Motor neuron (in vitro differentiated cells): ENCODE measurements around the gene LIF. TPM values are rescaled to one million over a fixed set of nuclear protein-coding genes. Genes with fewer than 3 reads are reported as not detected.

Source experiments
- ATAC-seq, 8 experiments: fragments of 200-7000 bp; cut with Tn5 transposase; replicated peaks in 6 of 8; 2 replicates each; pipeline ENCODE4 v1.8.0; 2021; ENCODE audit warnings: mild to moderate bottlenecking in 8 of 8, moderate library complexity in 8 of 8
- H3K27ac ChIP-seq, 2 donors: fragments of 250-450 bp; sonication (Bioruptor Pico); 2 replicates each; pipeline ENCODE4 v1.9.0; 2021; ENCODE audit warnings: antibody characterized with exemption in 2 of 2, mild to moderate bottlenecking in 2 of 2, moderate library complexity in 1 of 2
- H3K4me1 ChIP-seq, 2 donors: fragments of 250-450 bp; sonication (Bioruptor Pico); replicated peaks in 1 of 2; 2 replicates each; pipeline ENCODE4 v1.6.1; 2021; ENCODE audit warnings: antibody characterized with exemption in 2 of 2, mild to moderate bottlenecking in 2 of 2, moderate library complexity in 1 of 2
- H3K4me3 ChIP-seq, 5 donors: fragments of 250-450 bp; sonication (Bioruptor Pico); 2 replicates each; pipeline ENCODE4 v1.9.0; 2021; ENCODE audit warnings: antibody characterized with exemption in 5 of 5, mild to moderate bottlenecking in 5 of 5, moderate library complexity in 4 of 5
- WGBS, 10 experiments: fragments of 450-650 bp; shearing (Covaris generic); methylation state at CpG; one replicate each; pipeline ENCODE4 v1.0.0; 2022; 5-methylcytosine and 5-hydroxymethylcytosine counted together
- in situ Hi-C, 9 experiments: fragments of 400-800 bp; cut with MboI; loops; one replicate each; pipeline ENCODE4 v1.15.0; 2021; ENCODE audit warnings: low sequenced_read_pairs in 9 of 9, low pct_unique_long_range_greater_than_20kb in 2 of 9; ENCODE audit not compliant: unreplicated experiment in 9 of 9
- total RNA-seq, 8 experiments: library from RNA; unstranded; fragments of 300-600 nt; gene quantifications; 2 replicates each; pipeline versions ENCODE4 v1.2.3 to v1.2.4, GENCODE V29; 2022

The LIF gene
- total RNA-seq, 8 experiments from 2014 or later: 0.81 to 14.8 (median 4.3) TPM

DNA sequence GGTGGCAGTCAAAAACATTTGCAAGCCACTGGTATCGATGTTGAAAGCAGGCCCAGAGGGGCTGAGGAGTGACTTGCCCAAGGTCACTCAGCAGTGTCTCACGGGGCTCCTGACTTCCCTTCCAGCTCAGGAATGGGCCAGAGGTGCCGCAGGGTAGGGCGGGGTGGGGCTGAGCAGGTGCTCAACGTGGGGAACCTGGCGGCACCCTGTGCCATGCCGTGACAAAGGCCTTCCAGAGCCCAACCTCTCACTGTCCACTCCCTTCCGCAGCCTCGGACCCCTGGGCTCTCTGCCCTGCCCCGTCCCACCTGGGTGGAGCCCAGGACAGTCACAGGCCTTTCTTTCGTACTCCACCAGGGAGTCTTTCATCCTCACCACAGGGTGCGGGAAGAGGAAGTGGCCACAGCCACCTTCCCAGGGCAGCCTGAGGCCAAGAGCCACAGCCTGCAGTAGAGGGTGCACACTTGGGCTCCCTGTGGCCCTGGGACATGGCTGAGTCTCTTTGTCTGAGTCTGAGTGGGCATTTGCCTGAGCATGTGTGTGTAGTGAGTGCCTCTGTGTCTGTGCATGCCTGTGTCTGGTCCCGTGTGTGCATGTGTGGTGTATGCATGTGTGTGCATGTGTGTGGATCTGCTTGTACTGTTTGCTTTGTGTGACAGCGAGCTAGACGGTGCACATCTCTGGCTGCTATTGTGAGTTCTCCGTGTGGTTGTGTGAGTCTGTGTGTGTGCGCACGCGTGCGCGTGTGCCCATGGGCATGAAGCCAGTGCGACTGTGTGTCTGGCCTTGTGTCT lies 6.0 kb upstream of the LIF start:
- in situ Hi-C loops: no loop called here
- Histone ChIP-seq H3K4me3 (no peak overlapping the region), H3K27ac (peak overlapping the region; percentile 52 to 82), H3K4me1 (peaks cover 31 to 43% of the 10 kb centered on the region in 2 donors)
- 50 to 100% (median 63%) methylated on average over 1 to 6 of the region's 22 CpGs; no CpG with 5 or more reads in 4 of the 10 experiments for WGBS, 10 experiments
- ATAC-seq: peak in 5 of 8 experiments; percentile 1 to 8 (median 3)

DNA sequence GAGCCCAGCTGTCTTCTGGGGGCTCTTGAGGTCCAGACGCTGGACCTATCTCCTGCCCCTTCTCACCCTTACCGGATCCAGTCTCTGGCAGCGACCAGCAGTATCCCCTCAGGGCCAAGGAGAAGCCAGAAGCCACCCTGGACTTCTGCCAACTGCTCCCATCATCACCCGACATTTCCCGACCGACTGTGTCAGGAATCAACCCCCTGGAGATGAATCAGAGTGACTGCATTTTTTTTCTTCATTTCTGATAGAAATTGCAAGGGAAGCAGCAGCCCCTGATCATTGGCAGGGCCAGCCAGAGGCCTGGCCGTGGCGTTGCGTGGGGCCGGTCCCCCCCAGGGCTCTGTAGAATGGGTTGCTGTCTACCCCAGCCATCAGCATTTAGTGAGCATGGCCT lies 5.2 kb upstream of the LIF start:
- 15 to 90% (median 63%) methylated on average over 2 to 6 of the region's 10 CpGs; no CpG with 5 or more reads in 4 of the 10 experiments for WGBS, 10 experiments
- in situ Hi-C loops: no loop called here
- Histone ChIP-seq H3K4me3 (no peak overlapping the region), H3K27ac (peak overlapping the region; percentile 15 to 26), H3K4me1 (peaks cover 36 to 49% of the 10 kb centered on the region in 2 donors)
- ATAC-seq: no peak

DNA sequence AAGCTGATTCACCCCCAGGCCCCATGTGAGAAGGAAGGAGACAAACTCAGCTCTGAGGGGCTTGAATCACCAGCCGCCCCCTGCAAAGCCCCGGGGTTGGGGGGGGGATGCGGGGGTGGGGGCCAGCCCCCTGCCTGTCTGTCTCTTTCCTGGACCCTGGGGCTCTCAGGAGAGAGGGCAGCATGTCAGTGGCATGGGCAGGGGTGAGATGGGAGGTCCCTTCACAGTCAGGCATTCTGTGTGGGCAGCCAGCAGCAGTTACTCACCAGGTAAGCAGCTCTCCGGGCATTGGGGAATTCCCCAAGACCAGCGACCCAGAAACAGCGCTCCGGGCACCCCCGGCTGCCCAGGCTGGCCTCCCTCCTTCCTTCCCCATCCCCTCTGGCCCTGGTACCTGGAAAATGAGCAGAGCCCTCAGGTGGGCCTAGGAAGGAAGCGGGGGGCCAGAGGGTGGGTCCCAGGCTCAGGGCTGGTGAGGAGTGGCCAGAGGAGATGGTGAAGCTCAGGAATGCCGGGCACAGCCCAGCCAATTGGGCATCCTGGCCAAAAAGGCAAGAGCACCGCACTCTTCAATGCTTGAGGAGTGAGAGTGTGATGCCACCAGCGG lies 4.2 kb upstream of the LIF start:
- in situ Hi-C loops: no loop called here
- Histone ChIP-seq H3K27ac (no peak overlapping the region), H3K4me3 (no peak overlapping the region), H3K4me1 (peaks cover 44 to 51% of the 10 kb centered on the region in 2 donors)
- WGBS, 10 experiments: 60 to 83% methylated on average over 1 of the region's 12 CpGs; no CpG with 5 or more reads in 8 of the 10 experiments
- ATAC-seq: no peak

DNA sequence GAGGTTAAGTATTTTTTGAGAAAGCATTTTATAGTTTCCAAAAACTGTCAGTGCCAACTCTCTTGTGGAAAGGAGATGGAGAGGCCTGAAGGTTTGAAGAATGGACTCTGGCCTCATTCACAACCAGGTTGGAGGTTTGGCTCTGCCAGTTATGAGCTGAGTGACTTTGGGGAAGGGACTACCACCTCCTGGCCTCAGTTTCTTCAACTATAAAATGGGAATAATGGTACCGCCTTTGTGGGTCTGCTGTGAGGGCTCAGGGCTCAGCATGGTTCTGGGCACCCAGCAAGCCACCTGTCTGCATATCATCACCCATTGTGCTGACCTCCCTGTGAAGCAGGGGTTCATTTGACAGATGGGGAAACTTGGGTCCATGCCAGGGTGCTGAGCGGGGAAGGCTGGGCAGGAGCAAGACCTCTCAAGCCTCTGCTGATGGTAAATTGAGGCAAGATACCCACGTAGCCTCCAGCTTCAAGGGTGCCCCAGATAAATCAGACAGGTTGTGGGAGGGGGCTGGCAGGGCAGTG lies 3.5 kb upstream of the LIF start:
- in situ Hi-C loops: no loop called here
- Histone ChIP-seq H3K27ac (no peak overlapping the region), H3K4me3 (no peak overlapping the region), H3K4me1 (peaks cover 51 to 58% of the 10 kb centered on the region in 2 donors)
- ATAC-seq: no peak
- 100% methylated on average over 1 of the region's 3 CpGs; no CpG with 5 or more reads in 8 of the 10 experiments for WGBS, 10 experiments

DNA sequence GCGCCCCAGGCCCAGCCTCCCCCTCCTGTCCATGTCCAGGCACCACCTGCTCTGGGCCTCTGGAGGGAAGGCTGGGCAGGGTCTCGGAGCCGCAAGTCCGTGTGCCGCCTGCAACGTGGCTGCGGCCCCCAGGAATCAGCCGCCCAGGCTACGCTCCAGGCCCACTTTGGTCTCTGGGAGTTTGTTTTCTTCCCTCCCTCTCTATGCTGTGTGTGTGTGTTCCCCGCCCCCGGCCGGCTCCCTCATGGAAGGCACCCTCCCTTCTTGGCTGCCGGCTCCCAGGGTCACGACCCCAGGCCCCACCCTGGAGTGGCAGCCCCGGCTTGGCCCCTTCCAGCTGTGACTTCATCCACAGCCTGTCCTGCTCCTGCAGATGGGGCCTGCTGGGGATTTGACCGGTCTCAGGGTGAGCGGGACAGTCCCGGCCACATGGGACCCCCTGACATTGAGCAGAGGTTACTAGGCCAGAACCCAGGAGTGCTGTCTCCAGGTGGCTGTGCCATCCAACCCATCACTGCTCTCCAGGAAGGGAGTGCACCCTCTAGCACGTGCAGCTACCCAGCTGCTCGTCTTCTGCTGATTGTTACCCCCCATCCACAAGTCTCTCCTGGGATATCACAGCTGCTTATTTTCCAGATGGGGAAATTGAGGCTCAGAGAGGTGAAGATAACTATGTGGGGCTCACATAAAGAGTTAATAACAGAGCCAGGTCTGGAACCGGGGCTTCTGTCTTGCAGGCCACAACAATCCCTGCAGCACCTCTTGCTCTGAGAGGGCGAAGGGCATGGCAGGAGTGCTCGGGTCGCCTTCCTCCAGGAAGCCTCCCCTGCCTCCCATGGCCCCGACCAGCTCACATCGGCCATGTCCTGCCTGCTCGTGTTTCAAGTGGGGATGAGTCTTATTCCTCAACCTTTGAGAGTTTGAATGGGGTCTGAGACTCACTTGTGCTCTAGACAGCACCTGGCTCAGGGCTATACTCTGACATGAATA lies 2.8 kb upstream of the LIF start:
- ATAC-seq: peak in 7 of 8 experiments; percentile 5 to 40 (median 15)
- H3K4me3 ChIP-seq: no peak overlapping the region
- no peak overlapping the region for H3K27ac ChIP-seq
- WGBS, 10 experiments: 0 to 100% (median 52%) methylated on average over 1 to 8 of the region's 27 CpGs; no CpG with 5 or more reads in 4 of the 10 experiments
- peaks cover 52 to 58% of the 10 kb centered on the region in 2 donors for H3K4me1 ChIP-seq
- in situ Hi-C loops: loop anchor here in 1 of 9 experiments (25.0 kb wide), 1 partner anchor 137 kb away; no protein-coding TSS in a partner anchor

DNA sequence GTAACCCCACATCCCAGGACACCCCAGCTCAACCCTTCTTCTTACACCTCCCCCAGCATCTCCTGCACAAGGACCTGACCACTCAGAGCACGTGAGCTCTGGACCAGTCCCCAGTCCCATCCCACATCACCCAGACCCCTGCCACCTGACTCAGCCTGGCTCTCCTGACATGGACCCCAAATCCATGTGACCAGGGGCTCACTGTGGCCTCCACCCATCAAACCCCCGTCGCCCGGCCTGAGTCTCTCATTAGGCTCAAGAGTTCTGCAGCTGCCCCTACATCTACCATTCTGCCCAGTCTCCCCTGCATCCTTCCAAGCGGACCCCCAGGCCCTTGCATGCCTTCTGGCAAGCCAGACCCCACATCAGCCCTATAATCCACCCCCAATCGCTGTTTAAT lies 1.9 kb upstream of the LIF start:
- in situ Hi-C loops: loop anchor here in 1 of 9 experiments (25.0 kb wide), 1 partner anchor 136 kb away; no protein-coding TSS in a partner anchor
- no peak for ATAC-seq
- Histone ChIP-seq H3K27ac (no peak overlapping the region), H3K4me1 (peaks cover 46 to 50% of the 10 kb centered on the region in 2 donors), H3K4me3 (no peak overlapping the region)
- 73 to 100% methylated on average over 1 to 2 of the region's 6 CpGs; no CpG with 5 or more reads in 8 of the 10 experiments for WGBS, 10 experiments

DNA sequence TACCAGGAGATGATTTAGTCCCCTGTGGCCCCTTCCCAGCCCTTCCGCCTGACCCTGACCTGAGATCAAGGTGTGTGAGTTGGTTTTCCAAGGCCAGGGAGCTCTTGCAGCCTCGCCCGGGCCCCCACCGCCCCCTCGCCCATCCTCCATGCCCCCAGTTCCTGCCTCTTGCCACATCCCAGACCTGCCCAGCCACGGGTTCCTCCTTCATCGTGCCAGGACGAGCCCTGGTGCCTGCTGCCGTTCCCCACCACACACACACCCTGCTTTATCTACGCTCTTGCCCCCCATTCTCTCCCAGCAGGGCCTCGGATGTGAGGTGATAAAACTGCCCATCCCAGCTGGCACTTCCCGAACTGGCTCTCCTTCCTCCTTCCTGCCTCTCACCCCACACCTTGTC lies 1.4 kb upstream of the LIF start:
- 100% methylated on average over 1 to 2 of the region's 12 CpGs; no CpG with 5 or more reads in 8 of the 10 experiments for WGBS, 10 experiments
- Histone ChIP-seq H3K27ac (no peak overlapping the region), H3K4me3 (no peak overlapping the region), H3K4me1 (peaks cover 41 to 44% of the 10 kb centered on the region in 2 donors)
- ATAC-seq: no peak
- in situ Hi-C loops: loop anchor here in 1 of 9 experiments (25.0 kb wide), 1 partner anchor 136 kb away; no protein-coding TSS in a partner anchor

DNA sequence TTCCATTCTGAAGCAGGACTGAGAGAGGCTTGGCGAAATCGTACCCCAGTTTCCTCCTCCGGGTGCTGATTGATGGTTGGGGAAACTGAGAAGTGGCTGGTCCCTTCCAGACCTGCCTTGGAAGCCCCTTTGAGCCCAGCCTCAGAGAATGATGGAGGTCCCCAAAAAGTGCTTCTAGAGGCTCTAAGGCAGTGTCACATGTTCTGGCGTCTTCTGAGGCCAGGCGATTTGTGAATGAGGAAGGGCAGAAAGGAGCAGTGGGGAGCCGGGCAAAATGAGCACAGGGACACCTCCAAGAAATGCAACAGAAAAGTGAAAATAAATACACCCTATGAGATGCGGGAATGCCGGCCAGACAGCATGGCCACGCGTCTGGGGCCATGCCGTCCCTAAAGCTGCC lies 1.0 kb upstream of the LIF start:
- Histone ChIP-seq H3K27ac (no peak overlapping the region), H3K4me1 (peaks cover 36 to 40% of the 10 kb centered on the region in 2 donors), H3K4me3 (no peak overlapping the region)
- 90 to 100% (median 91%) methylated on average over 1 to 4 of the region's 11 CpGs; no CpG with 5 or more reads in 5 of the 10 experiments for WGBS, 10 experiments
- ATAC-seq: no peak
- in situ Hi-C loops: loop anchor here in 1 of 9 experiments (25.0 kb wide), 1 partner anchor 135 kb away; no protein-coding TSS in a partner anchor

DNA sequence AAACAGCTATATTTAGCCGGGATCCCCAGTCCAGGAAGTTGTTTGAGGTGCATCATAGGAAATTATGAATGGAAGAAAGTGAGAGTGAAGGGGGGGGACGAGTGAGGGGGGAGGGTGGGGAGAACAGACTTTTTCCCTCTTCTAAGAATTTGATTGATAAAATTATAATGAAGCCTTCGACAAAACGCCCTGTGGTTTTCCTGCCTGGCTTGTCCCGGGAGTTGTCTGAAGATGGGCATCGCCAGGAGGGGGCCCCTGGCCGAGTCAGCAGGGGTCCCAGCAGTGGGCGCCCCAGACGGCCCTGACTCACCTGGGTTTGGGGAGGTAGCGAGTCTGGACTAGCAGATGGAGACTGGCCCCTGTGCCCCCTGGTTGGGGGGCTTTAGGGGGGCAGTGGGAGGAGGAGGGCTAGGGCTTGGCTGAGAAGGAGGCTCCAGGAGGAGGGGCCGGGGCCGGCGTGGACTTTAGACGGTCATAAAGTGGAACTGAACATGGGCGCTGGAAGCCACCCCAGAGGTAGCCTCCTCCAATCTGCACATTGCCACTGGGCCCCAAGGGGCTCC lies 336 bp upstream of the LIF start:
- 0% methylated on average over 1 of the region's 15 CpGs; no CpG with 5 or more reads in 6 of the 10 experiments for WGBS, 10 experiments
- in situ Hi-C loops: loop anchor here in 1 of 9 experiments (25.0 kb wide), 1 partner anchor 135 kb away; no protein-coding TSS in a partner anchor
- Histone ChIP-seq H3K4me1 (peaks cover 33 to 34% of the 10 kb centered on the region in 2 donors), H3K4me3 (peak overlapping the region; percentile 29 to 38 (median 32)), H3K27ac (no peak overlapping the region)
- peak in 1 of 8 experiments; percentile 2 for ATAC-seq

DNA sequence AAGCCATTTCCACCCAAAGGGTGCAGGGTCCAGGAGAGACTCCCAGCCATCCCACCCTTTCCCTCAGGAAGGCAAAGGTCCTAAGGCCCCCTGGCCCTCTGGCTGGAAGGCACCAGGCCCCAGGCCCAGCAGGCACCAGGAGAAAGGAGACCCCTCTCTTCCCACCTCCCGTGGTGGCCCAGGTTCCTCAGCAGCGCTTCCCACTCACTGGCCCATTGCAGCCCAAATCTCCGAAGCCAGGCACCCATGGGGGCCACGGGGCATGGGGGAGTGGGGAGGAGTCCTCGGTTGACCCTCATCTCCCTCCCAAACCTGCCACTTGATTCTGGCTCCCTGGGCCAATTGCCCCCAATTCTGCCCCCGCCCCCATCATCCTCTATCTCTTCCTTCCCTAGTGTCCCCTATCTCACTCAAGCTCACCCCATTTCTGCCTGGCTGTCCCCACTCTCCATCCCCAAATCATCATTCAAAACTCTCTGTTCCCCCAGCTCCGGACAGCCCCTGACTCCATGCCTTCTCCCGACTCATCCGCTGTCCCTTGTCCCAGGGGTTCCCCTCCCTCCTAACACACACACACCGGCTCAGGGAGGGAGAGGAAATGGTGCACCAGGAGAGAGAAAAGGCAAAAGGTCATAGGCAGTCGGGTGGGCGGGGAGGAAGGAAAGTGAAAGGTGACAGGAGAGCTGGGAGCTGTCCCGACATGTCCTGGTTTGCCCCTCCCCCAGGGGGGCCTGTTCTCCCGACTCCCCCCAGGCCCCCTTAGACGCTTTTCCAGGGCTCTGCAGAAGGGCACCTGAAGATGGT lies 1.2 kb downstream of the LIF start:
- H3K27ac ChIP-seq: no peak overlapping the region
- WGBS, 10 experiments: 0 to 70% methylated on average over 1 to 2 of the region's 15 CpGs; no CpG with 5 or more reads in 8 of the 10 experiments
- peaks cover 28 to 29% of the 10 kb centered on the region in 2 donors for H3K4me1 ChIP-seq
- in situ Hi-C loops: loop anchor here in 1 of 9 experiments (25.0 kb wide), 1 partner anchor 133 kb away; no protein-coding TSS in a partner anchor
- H3K4me3 ChIP-seq: peak overlapping the region; percentile 29 to 38 (median 32)
- ATAC-seq: peak in 5 of 8 experiments; percentile 4 to 11 (median 8)

DNA sequence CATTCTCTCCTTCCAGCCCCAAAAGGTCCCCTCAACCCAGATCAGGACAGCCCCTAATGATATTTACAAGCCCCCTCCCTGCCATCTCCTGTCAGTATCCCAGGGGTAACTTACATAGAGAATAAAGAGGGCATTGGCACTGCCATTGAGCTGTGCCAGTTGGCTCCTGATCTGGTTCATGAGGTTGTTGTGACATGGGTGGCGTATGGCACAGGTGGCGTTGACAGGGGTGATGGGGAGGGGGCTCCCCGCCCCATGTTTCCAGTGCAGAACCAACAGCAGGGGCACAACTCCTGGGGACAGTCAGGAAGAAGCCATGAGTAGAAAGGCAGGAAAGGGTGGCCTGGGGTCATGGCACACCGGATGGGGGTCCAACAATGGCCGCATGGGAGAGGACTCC lies 1.9 kb downstream of the LIF start:
- in situ Hi-C loops: loop anchor here in 1 of 9 experiments (25.0 kb wide), 1 partner anchor 132 kb away; no protein-coding TSS in a partner anchor
- Histone ChIP-seq H3K4me3 (no peak overlapping the region), H3K4me1 (peaks cover 28 to 29% of the 10 kb centered on the region in 2 donors), H3K27ac (no peak overlapping the region)
- WGBS, 10 experiments: 83 to 91% (median 87%) methylated on average over 2 to 4 of the region's 5 CpGs; no CpG with 5 or more reads in 7 of the 10 experiments
- ATAC-seq: no peak
